GM23338 (cell line): Measurements from ENCODE around the gene ZNF286A. TPM values are rescaled to one million over a fixed set of nuclear protein-coding genes. Genes with fewer than 3 reads are reported as not detected.

Experiments
- ATAC-seq: fragments of 200-7000 bp; cut with Tn5 transposase; 3 replicates; pipeline ENCODE4 v1.9.1; 2020
- DNase-seq: peaks from one replicate; pipeline ENCODE4 v3.0.0-alpha.2; 2015; ENCODE audit warnings: low spot score
- H2AFZ ChIP-seq: fragments of 200-600 bp; sonication (generic); 2 replicates; pipeline ENCODE4 v1.8.0; 2016; ENCODE audit warnings: antibody characterized with exemption, mild to moderate bottlenecking, moderate library complexity
- H3F3A ChIP-seq: fragments of 200-600 bp; sonication (generic); replicated peaks from 2 replicates; pipeline ENCODE4 v1.8.0; 2017; ENCODE audit warnings: antibody characterized with exemption, mixed run types, low read depth
- H3K27ac ChIP-seq: fragments of 200-600 bp; sonication (generic); 2 replicates; pipeline ENCODE4 v1.6.1; 2016; ENCODE audit warnings: low read depth
- H3K27me3 ChIP-seq: fragments of 200-600 bp; sonication (generic); 2 replicates; pipeline ENCODE4 v1.8.0; 2016; ENCODE audit warnings: mild to moderate bottlenecking, mixed run types, moderate library complexity; ENCODE audit not compliant: insufficient read depth
- H3K36me3 ChIP-seq: fragments of 200-600 bp; sonication (generic); 2 replicates; pipeline ENCODE4 v1.8.0; 2016; ENCODE audit warnings: mild to moderate bottlenecking; ENCODE audit not compliant: insufficient read depth
- H3K4me1 ChIP-seq: fragments of 200-600 bp; sonication (generic); 2 replicates; pipeline ENCODE4 v1.8.0; 2016; ENCODE audit warnings: mild to moderate bottlenecking, moderate library complexity; ENCODE audit not compliant: insufficient read depth
- H3K4me2 ChIP-seq: fragments of 200-600 bp; sonication (generic); 2 replicates; pipeline ENCODE4 v1.7.1; 2017; ENCODE audit warnings: mixed run types
- H3K4me3 ChIP-seq: fragments of 200-600 bp; sonication (generic); 2 replicates; pipeline ENCODE4 v1.6.1; 2016; ENCODE audit warnings: mixed run types
- H3K79me2 ChIP-seq: fragments of 200-600 bp; sonication (generic); replicated peaks from 2 replicates; pipeline ENCODE4 v1.8.0; 2017; ENCODE audit warnings: mild to moderate bottlenecking; ENCODE audit not compliant: insufficient read depth
- H3K9me2 ChIP-seq: fragments of 200-600 bp; sonication (generic); 2 replicates; pipeline ENCODE4 v1.8.0; 2017; ENCODE audit not compliant: insufficient read depth
- H4K20me1 ChIP-seq: fragments of 200-600 bp; sonication (generic); replicated peaks from 2 replicates; pipeline ENCODE4 v1.8.0; 2017; ENCODE audit warnings: mild to moderate bottlenecking; ENCODE audit not compliant: insufficient read depth
- H3K27ac Mint-ChIP-seq: 2 replicates; pipeline ENCODE4 v1.8.0; 2020; ENCODE audit warnings: inconsistent platforms, mild to moderate bottlenecking, moderate library complexity, mixed read lengths
- H3K27me3 Mint-ChIP-seq: 3 replicates; pipeline ENCODE4 v1.8.0; 2022; ENCODE audit warnings: low read depth, mild to moderate bottlenecking, moderate library complexity, mixed read lengths, inconsistent platforms; ENCODE audit not compliant: insufficient read depth, poor library complexity
- H3K36me3 Mint-ChIP-seq: 3 replicates; pipeline ENCODE4 v1.8.0; 2021; ENCODE audit warnings: low read depth, mild to moderate bottlenecking, inconsistent platforms, moderate library complexity, mixed read lengths
- H3K4me1 Mint-ChIP-seq: 3 replicates; pipeline ENCODE4 v1.8.0; 2020; ENCODE audit warnings: mild to moderate bottlenecking, inconsistent platforms, mixed read lengths
- H3K4me3 Mint-ChIP-seq: 3 replicates; pipeline ENCODE4 v1.8.0; 2021; ENCODE audit warnings: moderate library complexity, mild to moderate bottlenecking, inconsistent platforms, mixed read lengths
- H3K9me3 Mint-ChIP-seq: 3 replicates; pipeline ENCODE4 v1.8.0; 2020; ENCODE audit warnings: moderate library complexity, mild to moderate bottlenecking, inconsistent platforms, mixed read lengths
- CREB1 ChIP-seq: fragments of 250-450 bp; sonication (Bioruptor Pico); IDR thresholded peaks from 2 replicates; pipeline ENCODE4 v1.5.0; 2020; ENCODE audit warnings: low read depth, mild to moderate bottlenecking, moderate library complexity
- CTCF ChIP-seq, 2 experiments: fragments of 200-600 bp in 1 of 2; sonication (generic) in 1 of 2; conservative IDR thresholded peaks; 2 replicates each; pipeline versions ENCODE4 v1.5.1 to v1.6.1; 2016 to 2017; ENCODE audit warnings: antibody characterized with exemption in 2 of 2, low read depth in 2 of 2, mild to moderate bottlenecking in 2 of 2, moderate library complexity in 1 of 2
- ETS1 ChIP-seq: IDR thresholded peaks from 2 replicates; pipeline ENCODE4 v1.6.1; 2016; ENCODE audit warnings: antibody characterized with exemption
- EZH2 ChIP-seq: fragments of 200-600 bp; sonication (generic); IDR thresholded peaks from one replicate; pipeline ENCODE4 v1.8.0; 2017; ENCODE audit warnings: antibody characterized with exemption, mild to moderate bottlenecking, low read depth; ENCODE audit not compliant: unreplicated experiment
- EZH2phosphoT487 ChIP-seq: fragments of 200-600 bp; sonication (generic); IDR thresholded peaks from one replicate; pipeline ENCODE4 v1.8.1; 2018; ENCODE audit warnings: antibody characterized with exemption; ENCODE audit not compliant: unreplicated experiment
- JUNB ChIP-seq: IDR thresholded peaks from one replicate; pipeline ENCODE4 v1.6.1; 2016; ENCODE audit warnings: antibody characterized with exemption; ENCODE audit not compliant: unreplicated experiment
- NANOG ChIP-seq: IDR thresholded peaks from 2 replicates; pipeline ENCODE4 v1.6.1; 2016; ENCODE audit warnings: antibody characterized with exemption, borderline replicate concordance
- POLR2AphosphoS5 ChIP-seq: IDR thresholded peaks from 2 replicates; pipeline ENCODE4 v1.6.1; 2016; ENCODE audit warnings: antibody characterized with exemption, low read depth
- STAT1 ChIP-seq: IDR thresholded peaks from one replicate; pipeline ENCODE4 v1.6.1; 2016; ENCODE audit warnings: antibody characterized with exemption; ENCODE audit not compliant: unreplicated experiment
- ZNF114 ChIP-seq: fragments of 250-450 bp; sonication (Bioruptor Pico); IDR thresholded peaks from 2 replicates; pipeline ENCODE4 v1.5.0; 2020; ENCODE audit warnings: mild to moderate bottlenecking, moderate library complexity
- ZNF331 ChIP-seq: fragments of 250-450 bp; sonication (Bioruptor Pico); IDR thresholded peaks from 2 replicates; pipeline ENCODE4 v1.5.0; 2020; ENCODE audit warnings: low read depth, mild to moderate bottlenecking, moderate library complexity
- ZNF462 ChIP-seq: fragments of 250-450 bp; sonication (Bioruptor Pico); IDR thresholded peaks from 2 replicates; pipeline ENCODE4 v1.5.0; 2020; ENCODE audit warnings: mild to moderate bottlenecking, moderate library complexity
- polyA plus RNA-seq: library from polyadenylated mRNA; unstranded; fragments of >200 nt; fragmentation: Nextera tagmentation; extraction: Ambion mirVana; gene quantifications from 2 replicates; pipeline ENCODE4 v1.2.1, GENCODE V29; 2016
- total RNA-seq: library from RNA; depleted of rRNA; stranded (reverse); fragments of >200 nt; shearing (Covaris generic); gene quantifications from 2 replicates; pipeline ENCODE4 v1.2.3, GENCODE V29; 2014

Gene ZNF286A
- total and polyA plus RNA-seq, 2 experiments from 2014 or later, result 44.8 to 93.4 TPM

GRCh38 chr17:15740570-15741120 is 41.1 kb downstream of the ZNF286A start (continued):
- TF ChIP-seq ZNF462 (CRISPR knock-in tag) (no peak), ETS1 (no peak), EZH2phosphoT487 (no peak), JUNB (no peak), EZH2 (no peak), ZNF114 (CRISPR knock-in tag) (no peak)

GRCh38 chr17:15741624-15742023 is 42.1 kb downstream of the ZNF286A start:
- H3K4me1 ChIP-seq, result no peaks in the 10 kb centered on the region; the same call in 1 of the 2 replicates
- no peak overlapping the region for H3K4me2 ChIP-seq
- no peak overlapping the region for H2AFZ ChIP-seq
- no peaks in the 10 kb centered on the region for H4K20me1 ChIP-seq
- Mint-ChIP-seq H3K36me3 (no peaks in the 10 kb centered on the region), H3K27me3 (peaks cover 3% of the 10 kb centered on the region), H3K27ac (no peak overlapping the region; the same call in 1 of the 2 replicates), H3K4me3 (no peak overlapping the region), H3K9me3 (peaks cover 3% of the 10 kb centered on the region; the same call in 1 of the 3 replicates), H3K4me1 (no peaks in the 10 kb centered on the region)
- no peaks in the 10 kb centered on the region for H3K27me3 ChIP-seq
- no peaks in the 10 kb centered on the region for H3K36me3 ChIP-seq
- ATAC-seq (no peak), DNase-seq (no peak)
- H3F3A ChIP-seq, result no peaks in the 10 kb centered on the region
- no peaks in the 10 kb centered on the region for H3K9me2 ChIP-seq
- no peaks in the 10 kb centered on the region for H3K79me2 ChIP-seq
- H3K4me3 ChIP-seq, result no peak overlapping the region
- H3K27ac ChIP-seq, result no peak overlapping the region
- TF ChIP-seq STAT1, result no peak
- no peak for TF ChIP-seq ZNF114 (CRISPR knock-in tag)
- TF ChIP-seq ZNF331 (CRISPR knock-in tag), result no peak
- no peak for TF ChIP-seq CREB1 (CRISPR knock-in tag)
- no peak for TF ChIP-seq NANOG
- TF ChIP-seq EZH2phosphoT487, result no peak
- TF ChIP-seq CTCF (conservative IDR thresholded peaks at IDR 0.05; ENCODE audit: low read depth in 2 of 2), result no peak
- TF ChIP-seq POLR2AphosphoS5, result no peak
- no peak for TF ChIP-seq ETS1
